Caco-2 (cell line): ENCODE data around the gene TMOD1. TPM values are rescaled to one million over a fixed set of nuclear protein-coding genes. Genes with fewer than 3 reads are reported as not detected.

Source experiments
- BruUV-seq: library from RNA; stranded (reverse); fragments of 400-500 nt; replicated peaks from 2 replicates; lab custom pipeline; 2021; lab: Mats Ljungman, UMichigan
- CTCF ChIA-PET: fragments of 300-600 bp; sonication (Branson Sonifier 250); formaldehyde crosslinking; loops from one replicate; lab custom pipeline; 2022; ENCODE audit warnings: antibody characterized with exemption; lab: Charles Lee
- POLR2A ChIA-PET: fragments of 300-600 bp; sonication (Branson Sonifier 250); formaldehyde crosslinking; loops from one replicate; lab custom pipeline; 2022; ENCODE audit warnings: antibody characterized with exemption; lab: Charles Lee
- DNase-seq, 2 experiments: peaks; one replicate each; pipeline versions ENCODE4 v3.0.0 to v3.0.0-alpha.2; 2020 to 2022
- H3K27me3 ChIP-seq: replicated peaks from 2 replicates; pipeline ENCODE4 v1.6.0; 2011; ENCODE audit warnings: low read length; ENCODE audit not compliant: control insufficient read depth, insufficient read depth
- H3K36me3 ChIP-seq: 2 replicates; pipeline ENCODE4 v1.5.1; 2011; ENCODE audit warnings: low read length; ENCODE audit not compliant: control insufficient read depth, insufficient read depth
- H3K4me1 ChIP-seq: fragments of 250-450 bp; sonication (Bioruptor Pico); 2 replicates; pipeline ENCODE4 v1.5.1; 2020; ENCODE audit warnings: mild to moderate bottlenecking
- H3K4me3 ChIP-seq: 2 replicates; pipeline ENCODE4 v1.5.1; 2011; ENCODE audit warnings: low read depth, mild to moderate bottlenecking, control low read depth, low read length
- H3K9me3 ChIP-seq: fragments of 250-450 bp; sonication (Bioruptor Pico); 2 replicates; pipeline ENCODE4 v1.5.1; 2020; ENCODE audit warnings: mild to moderate bottlenecking, moderate library complexity
- H3K27ac Mint-ChIP-seq: one replicate; pipeline ENCODE4 v1.8.0; 2022; ENCODE audit warnings: mixed read lengths; ENCODE audit not compliant: unreplicated experiment
- H3K27me3 Mint-ChIP-seq: one replicate; pipeline ENCODE4 v1.8.0; 2022; ENCODE audit warnings: mixed read lengths; ENCODE audit not compliant: insufficient read depth, unreplicated experiment
- H3K36me3 Mint-ChIP-seq: one replicate; pipeline ENCODE4 v1.8.0; 2022; ENCODE audit warnings: mild to moderate bottlenecking, mixed read lengths; ENCODE audit not compliant: insufficient read depth, unreplicated experiment
- H3K4me1 Mint-ChIP-seq: one replicate; pipeline ENCODE4 v1.8.0; 2022; ENCODE audit warnings: low read depth, mixed read lengths; ENCODE audit not compliant: unreplicated experiment
- H3K4me3 Mint-ChIP-seq: one replicate; pipeline ENCODE4 v1.8.0; 2022; ENCODE audit warnings: mild to moderate bottlenecking, moderate library complexity, mixed read lengths; ENCODE audit not compliant: unreplicated experiment
- H3K9me3 Mint-ChIP-seq: one replicate; pipeline ENCODE4 v1.8.0; 2022; ENCODE audit warnings: mixed read lengths; ENCODE audit not compliant: unreplicated experiment
- intact Hi-C: fragments of 100-400 bp; cut with micrococcal nuclease; formaldehyde crosslinking; loops from one replicate; pipeline ENCODE4 v1.10.0; 2022; ENCODE audit not compliant: unreplicated experiment
- total RNA-seq: library from RNA; stranded (reverse); gene quantifications from 2 replicates; pipeline ENCODE4 v1.2.3, GENCODE V29; 2022
- TF ChIP-seq, protein P1 (sequence below), 2 experiments: fragments of 200-600 bp in 1 of 2; IDR thresholded peaks; 1 replicate in 1 of 2; 2 replicates in 1 of 2; pipeline versions ENCODE4 v1.5.1 to v1.8.0; 2011 to 2022; ENCODE audit warnings: antibody characterized with exemption in 1 of 2, control low read depth in 1 of 2, inconsistent platforms in 1 of 2, low read depth in 1 of 2, low read length in 1 of 2, mild to moderate bottlenecking in 1 of 2, moderate library complexity in 1 of 2; ENCODE audit not compliant: insufficient read depth in 1 of 2, severe bottlenecking in 1 of 2, unreplicated experiment in 1 of 2

The TMOD1 gene
- total RNA-seq, 1 experiment from 2014 or later: 1.1 TPM

DNA sequence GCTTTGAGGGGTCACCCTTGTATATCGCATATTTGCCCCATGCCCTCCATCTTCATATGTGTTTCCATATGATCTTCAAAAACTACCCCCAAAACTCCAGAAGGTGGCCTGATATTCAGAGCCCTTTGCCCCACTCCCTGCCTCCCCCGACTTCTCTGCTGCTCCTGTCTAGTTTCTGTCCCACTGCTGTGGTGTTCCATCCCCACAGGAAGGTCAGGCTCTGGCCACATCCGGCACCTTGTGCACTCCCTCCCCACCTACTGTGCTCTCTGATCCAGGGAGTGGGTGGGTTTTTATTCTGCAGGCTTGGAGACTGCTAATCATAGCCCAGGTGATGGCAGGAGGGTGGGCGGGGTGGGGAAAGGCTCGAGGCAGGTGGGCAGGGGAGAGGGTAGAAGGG lies 52.4 kb downstream of the TMOD1 start:
- no peaks in the 10 kb centered on the region for H3K36me3 ChIP-seq
- CTCF ChIA-PET: no interaction called here
- H3K9me3 Mint-ChIP-seq: no peaks in the 10 kb centered on the region

GRCh38 chr9:97554566-97555075 lies 53.2 kb downstream of the TMOD1 start:
- Histone ChIP-seq H3K27me3 (no peaks in the 10 kb centered on the region; the same call in 1 of the 2 replicates), H3K36me3 (no peaks in the 10 kb centered on the region), H3K9me3 (no peaks in the 10 kb centered on the region), H3K4me3 (no peak overlapping the region), H3K4me1 (no peaks in the 10 kb centered on the region)
- no peaks in the 10 kb centered on the region for H3K9me3 Mint-ChIP-seq
- no peak for DNase-seq
- no TSS peak for BruUV-seq
- peaks cover 4% of the 10 kb centered on the region for H3K36me3 Mint-ChIP-seq
- no peaks in the 10 kb centered on the region for H3K4me1 Mint-ChIP-seq
- intact Hi-C loops: no loop called here
- POLR2A ChIA-PET: no interaction called here
- CTCF ChIA-PET: no interaction called here
- H3K27ac Mint-ChIP-seq: no peak overlapping the region
- H3K27me3 Mint-ChIP-seq: peaks cover 3% of the 10 kb centered on the region
- no peak overlapping the region for H3K4me3 Mint-ChIP-seq
- TF ChIP-seq, protein P1, sequence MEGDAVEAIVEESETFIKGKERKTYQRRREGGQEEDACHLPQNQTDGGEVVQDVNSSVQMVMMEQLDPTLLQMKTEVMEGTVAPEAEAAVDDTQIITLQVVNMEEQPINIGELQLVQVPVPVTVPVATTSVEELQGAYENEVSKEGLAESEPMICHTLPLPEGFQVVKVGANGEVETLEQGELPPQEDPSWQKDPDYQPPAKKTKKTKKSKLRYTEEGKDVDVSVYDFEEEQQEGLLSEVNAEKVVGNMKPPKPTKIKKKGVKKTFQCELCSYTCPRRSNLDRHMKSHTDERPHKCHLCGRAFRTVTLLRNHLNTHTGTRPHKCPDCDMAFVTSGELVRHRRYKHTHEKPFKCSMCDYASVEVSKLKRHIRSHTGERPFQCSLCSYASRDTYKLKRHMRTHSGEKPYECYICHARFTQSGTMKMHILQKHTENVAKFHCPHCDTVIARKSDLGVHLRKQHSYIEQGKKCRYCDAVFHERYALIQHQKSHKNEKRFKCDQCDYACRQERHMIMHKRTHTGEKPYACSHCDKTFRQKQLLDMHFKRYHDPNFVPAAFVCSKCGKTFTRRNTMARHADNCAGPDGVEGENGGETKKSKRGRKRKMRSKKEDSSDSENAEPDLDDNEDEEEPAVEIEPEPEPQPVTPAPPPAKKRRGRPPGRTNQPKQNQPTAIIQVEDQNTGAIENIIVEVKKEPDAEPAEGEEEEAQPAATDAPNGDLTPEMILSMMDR (IDR thresholded peaks at IDR 0.05; ENCODE audit: insufficient read depth in 1 of 2, low read depth in 1 of 2, low read length in 1 of 2, severe bottlenecking in 1 of 2, unreplicated experiment in 1 of 2): no peak

More for the DNA sequence above, 52.4 kb downstream of the TMOD1 start:
- Histone ChIP-seq H3K4me3 (no peak overlapping the region), H3K9me3 (no peaks in the 10 kb centered on the region), H3K27me3 (no peaks in the 10 kb centered on the region; the same call in 1 of the 2 replicates), H3K4me1 (no peaks in the 10 kb centered on the region)
- BruUV-seq: no TSS peak
- Mint-ChIP-seq H3K27me3 (peaks cover 3% of the 10 kb centered on the region), H3K27ac (no peak overlapping the region), H3K4me1 (no peaks in the 10 kb centered on the region), H3K36me3 (peaks cover 4% of the 10 kb centered on the region), H3K4me3 (no peak overlapping the region)
- TF ChIP-seq, protein P1 (IDR thresholded peaks at IDR 0.05; ENCODE audit: insufficient read depth in 1 of 2, low read depth in 1 of 2, low read length in 1 of 2, severe bottlenecking in 1 of 2, unreplicated experiment in 1 of 2): no peak
- POLR2A ChIA-PET: no interaction called here
- intact Hi-C loops: no loop called here
- no peak for DNase-seq

DNA sequence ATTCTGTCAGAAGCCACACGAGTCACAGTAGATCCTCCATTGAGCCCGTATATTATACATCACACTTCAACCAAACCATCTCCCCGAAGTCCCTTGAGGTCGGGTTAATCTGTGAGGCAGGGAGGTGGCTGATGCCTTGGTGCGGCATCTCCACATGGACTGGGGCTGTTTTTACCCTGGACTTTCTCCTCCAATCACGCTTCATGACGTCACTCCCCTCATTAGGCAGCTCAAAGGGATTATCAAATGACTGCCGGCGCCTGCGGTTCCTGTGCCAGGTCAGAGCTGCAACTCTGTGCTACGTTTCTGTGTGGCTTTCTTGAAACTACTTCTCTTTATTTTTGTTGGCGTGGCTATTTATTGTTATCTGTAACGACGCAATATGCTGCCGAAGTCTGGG lies 53.7 kb downstream of the TMOD1 start:
- no peaks in the 10 kb centered on the region; the same call in 1 of the 2 replicates for H3K27me3 ChIP-seq
- intact Hi-C loops: no loop called here
- H3K4me1 ChIP-seq: no peaks in the 10 kb centered on the region
- H3K9me3 Mint-ChIP-seq: no peaks in the 10 kb centered on the region
- peaks cover 4% of the 10 kb centered on the region for H3K36me3 Mint-ChIP-seq
- DNase-seq: no peak
- no peak overlapping the region for H3K4me3 ChIP-seq
- H3K36me3 ChIP-seq: no peaks in the 10 kb centered on the region
- H3K4me1 Mint-ChIP-seq: no peaks in the 10 kb centered on the region
- H3K4me3 Mint-ChIP-seq: no peak overlapping the region
- CTCF ChIA-PET: no interaction called here
- H3K27ac Mint-ChIP-seq: no peak overlapping the region
- peaks cover 3% of the 10 kb centered on the region for H3K27me3 Mint-ChIP-seq
- POLR2A ChIA-PET: no interaction called here
- no TSS peak for BruUV-seq
- H3K9me3 ChIP-seq: no peaks in the 10 kb centered on the region
- TF ChIP-seq, protein P1 (IDR thresholded peaks at IDR 0.05; ENCODE audit: insufficient read depth in 1 of 2, low read depth in 1 of 2, low read length in 1 of 2, severe bottlenecking in 1 of 2, unreplicated experiment in 1 of 2): no peak
